ENCODE measurements around the gene WDFY2.
A peak's percentile ranks its signal among the peaks of the same experiment; 100 is the strongest.

The WDFY2 gene

DNA sequence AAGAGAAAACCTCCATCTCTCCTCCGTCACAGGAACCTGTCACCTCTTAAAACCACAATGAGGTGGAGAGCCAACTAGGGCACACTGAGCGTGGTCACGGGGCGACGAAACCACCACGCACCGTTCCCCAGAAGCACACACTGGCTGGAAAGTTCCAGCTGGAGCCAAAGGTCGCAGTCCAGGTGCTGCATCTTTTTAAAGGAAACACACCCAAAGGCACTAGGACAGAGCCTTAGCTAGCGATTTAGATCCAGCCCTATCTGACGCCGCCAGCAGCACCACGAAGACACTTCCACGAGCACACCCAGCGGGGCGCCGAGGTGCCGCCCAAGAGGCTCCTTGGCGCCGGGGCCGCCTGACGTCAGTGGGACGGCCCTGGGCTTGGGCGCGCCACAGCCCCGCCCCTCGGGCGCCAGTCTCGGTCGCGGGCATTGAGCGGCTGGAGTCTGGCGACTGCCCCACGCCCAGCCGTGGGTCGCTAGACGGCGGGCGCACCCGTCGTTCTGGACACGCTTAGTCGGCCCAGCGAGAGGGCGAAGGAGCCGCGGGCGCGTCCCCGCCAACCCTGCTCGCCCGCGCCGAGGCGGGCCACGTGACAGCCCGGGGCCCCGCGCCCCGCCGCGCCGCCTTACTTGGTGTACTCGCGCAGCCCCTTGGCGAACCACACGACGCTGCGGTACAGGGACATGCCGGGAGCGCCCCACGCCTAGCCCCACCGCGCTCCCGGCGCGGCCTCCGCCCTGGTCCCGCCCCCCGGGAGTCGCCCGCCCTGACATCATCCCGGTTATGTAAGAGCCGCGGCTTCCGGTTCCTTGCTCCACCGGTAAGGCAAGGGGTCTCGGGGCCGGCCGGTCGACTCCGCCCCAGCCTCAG, 219.4 kb downstream of the WDFY2 start, which contains the start of gene DHRS12:
Gene DHRS12 (minus strand): TSS at position 742 of the 873 bp plus-strand sequence. CDS start 4,504 bp downstream, outside the sequence.
- POLR2A ChIA-PET: interaction anchor here (0.8 kb wide), 1 partner anchor 17 kb away, joined by 3 read pairs; no protein-coding TSS in a partner anchor
- peak; percentile 85 for DNase-seq (ENCODE audit: extremely low spot score)
- CTCF ChIA-PET: interaction anchor here (0.5 kb wide), 1 partner anchor 1094 kb away, joined by 3 read pairs; no protein-coding TSS in a partner anchor
- no peak for TF ChIP-seq SUZ12 (IDR thresholded peaks at IDR 0.05)
- peak; percentile 54; the same call in 1 of the 2 replicates for TF ChIP-seq LEF1 (IDR thresholded peaks at IDR 0.05; ENCODE audit: borderline replicate concordance)
- no peak for TF ChIP-seq SP1 (IDR thresholded peaks at IDR 0.05)
- no peak for TF ChIP-seq BHLHE40 (IDR thresholded peaks at IDR 0.05; ENCODE audit: borderline replicate concordance)
- no peak for TF ChIP-seq NFRKB (IDR thresholded peaks at IDR 0.05)
- TF ChIP-seq HDGF (IDR thresholded peaks at IDR 0.05; ENCODE audit: borderline replicate concordance): no peak
- TF ChIP-seq ARNT (IDR thresholded peaks at IDR 0.05): 0 out of 2 replicates have a peak, but pooled peaks have one; percentile 61
- TF ChIP-seq L3MBTL2 (conservative IDR thresholded peaks at IDR 0.05): peak; percentile 89
- no peak for TF ChIP-seq ELF4 (IDR thresholded peaks at IDR 0.05)
- no peak for TF ChIP-seq FOXK2 (IDR thresholded peaks at IDR 0.05)
- no peak for TF ChIP-seq FOXA1 (IDR thresholded peaks at IDR 0.05)
- TF ChIP-seq FOXM1 (IDR thresholded peaks at IDR 0.05; ENCODE audit: borderline replicate concordance): no peak
- TF ChIP-seq, protein P1, sequence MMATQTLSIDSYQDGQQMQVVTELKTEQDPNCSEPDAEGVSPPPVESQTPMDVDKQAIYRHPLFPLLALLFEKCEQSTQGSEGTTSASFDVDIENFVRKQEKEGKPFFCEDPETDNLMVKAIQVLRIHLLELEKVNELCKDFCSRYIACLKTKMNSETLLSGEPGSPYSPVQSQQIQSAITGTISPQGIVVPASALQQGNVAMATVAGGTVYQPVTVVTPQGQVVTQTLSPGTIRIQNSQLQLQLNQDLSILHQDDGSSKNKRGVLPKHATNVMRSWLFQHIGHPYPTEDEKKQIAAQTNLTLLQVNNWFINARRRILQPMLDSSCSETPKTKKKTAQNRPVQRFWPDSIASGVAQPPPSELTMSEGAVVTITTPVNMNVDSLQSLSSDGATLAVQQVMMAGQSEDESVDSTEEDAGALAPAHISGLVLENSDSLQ (IDR thresholded peaks at IDR 0.05): no peak
- no peak for TF ChIP-seq ZNF384 (IDR thresholded peaks at IDR 0.05)
- no peak for TF ChIP-seq CTBP1 (IDR thresholded peaks at IDR 0.05; ENCODE audit: borderline replicate concordance)
- TF ChIP-seq TARDBP (IDR thresholded peaks at IDR 0.05): no peak

DNA sequence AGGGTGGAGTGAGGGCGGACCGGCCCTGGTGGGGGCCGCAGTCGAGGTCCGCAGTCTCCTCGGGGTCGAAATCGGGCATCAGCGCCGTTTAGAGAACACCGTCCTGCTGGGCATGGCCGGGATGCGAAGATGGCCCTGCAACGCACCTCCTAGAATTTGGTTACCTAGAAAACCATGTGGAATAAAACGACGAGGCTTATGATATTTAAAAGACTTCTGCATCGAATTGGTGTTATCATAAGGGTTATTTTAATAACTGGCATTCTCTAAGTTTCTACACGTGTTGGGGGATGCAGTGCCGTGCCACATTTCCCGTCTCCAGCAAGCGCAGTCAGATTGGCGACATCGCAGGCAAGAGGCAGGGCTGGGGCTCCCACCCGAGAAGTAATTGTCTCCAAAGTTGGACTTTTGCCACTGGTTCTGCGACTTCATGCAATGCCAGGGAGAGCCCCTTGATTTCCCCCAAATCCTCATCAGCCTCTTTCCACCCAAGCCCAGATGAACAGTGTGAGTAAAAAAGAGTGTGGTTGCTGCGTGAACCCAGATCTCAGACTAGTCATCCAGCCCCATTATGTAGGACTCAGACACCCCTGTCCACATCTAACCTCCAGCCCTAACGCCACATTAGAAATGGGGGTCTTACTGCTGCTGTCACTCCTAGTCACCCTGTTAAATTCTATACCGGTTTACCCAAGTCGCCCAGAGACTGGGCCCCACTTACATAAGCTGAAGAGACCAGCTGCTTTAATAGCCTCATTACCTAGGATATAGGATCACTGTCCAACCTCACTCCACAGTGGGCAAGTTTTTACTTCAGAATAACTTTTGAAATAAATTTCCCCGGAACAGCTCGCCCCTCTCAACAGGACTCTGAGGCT, 220.3 kb downstream of the WDFY2 start:
- DNase-seq (ENCODE audit: extremely low spot score): no peak
- ChIA-PET POLR2A (no interaction called here), CTCF (interaction anchor here (1.4 kb wide), 1 partner anchor 10 kb away, joined by 9 read pairs; no protein-coding TSS in a partner anchor)
- TF ChIP-seq HDGF (IDR thresholded peaks at IDR 0.05; ENCODE audit: borderline replicate concordance) (no peak), FOXK2 (IDR thresholded peaks at IDR 0.05) (no peak), L3MBTL2 (conservative IDR thresholded peaks at IDR 0.05) (peak; percentile 87), FOXA1 (IDR thresholded peaks at IDR 0.05) (no peak)

DNA sequence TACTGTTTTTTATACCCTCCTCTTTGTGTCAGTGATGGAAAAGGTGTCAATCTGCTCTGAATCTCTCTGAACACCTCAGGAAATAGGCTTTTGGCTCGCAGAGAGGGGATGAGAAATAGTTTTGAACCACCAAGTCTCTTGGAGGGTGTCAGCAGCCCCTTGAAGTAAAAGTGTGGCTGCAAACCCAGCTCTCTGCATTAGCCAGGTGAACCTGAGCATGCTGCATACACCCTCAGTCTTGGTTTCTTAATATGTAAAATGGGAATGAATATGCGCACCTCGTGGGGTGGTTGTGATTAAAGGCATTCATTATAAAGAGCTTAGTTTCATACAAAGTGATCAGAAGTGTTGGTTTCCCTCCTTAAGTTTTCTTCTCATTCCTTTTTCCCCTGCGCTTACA, 221.1 kb downstream of the WDFY2 start:
- TF ChIP-seq NFRKB (IDR thresholded peaks at IDR 0.05): no peak
- no peak for TF ChIP-seq ELF4 (IDR thresholded peaks at IDR 0.05)
- no peak for TF ChIP-seq TARDBP (IDR thresholded peaks at IDR 0.05)
- no peak for TF ChIP-seq BHLHE40 (IDR thresholded peaks at IDR 0.05; ENCODE audit: borderline replicate concordance)
- TF ChIP-seq SUZ12 (IDR thresholded peaks at IDR 0.05): no peak
- no peak for TF ChIP-seq ARNT (IDR thresholded peaks at IDR 0.05)
- no peak for TF ChIP-seq FOXM1 (IDR thresholded peaks at IDR 0.05; ENCODE audit: borderline replicate concordance)
- TF ChIP-seq CTBP1 (IDR thresholded peaks at IDR 0.05; ENCODE audit: borderline replicate concordance): no peak
- no peak for TF ChIP-seq FOXK2 (IDR thresholded peaks at IDR 0.05)
- TF ChIP-seq SP1 (IDR thresholded peaks at IDR 0.05): no peak
- TF ChIP-seq, protein P1 (IDR thresholded peaks at IDR 0.05): no peak
- TF ChIP-seq LEF1 (IDR thresholded peaks at IDR 0.05; ENCODE audit: borderline replicate concordance): no peak
- TF ChIP-seq ZNF384 (IDR thresholded peaks at IDR 0.05): no peak
- CTCF ChIA-PET: interaction anchor here (1.4 kb wide), 1 partner anchor 10 kb away, joined by 9 read pairs; no protein-coding TSS in a partner anchor

DNA sequence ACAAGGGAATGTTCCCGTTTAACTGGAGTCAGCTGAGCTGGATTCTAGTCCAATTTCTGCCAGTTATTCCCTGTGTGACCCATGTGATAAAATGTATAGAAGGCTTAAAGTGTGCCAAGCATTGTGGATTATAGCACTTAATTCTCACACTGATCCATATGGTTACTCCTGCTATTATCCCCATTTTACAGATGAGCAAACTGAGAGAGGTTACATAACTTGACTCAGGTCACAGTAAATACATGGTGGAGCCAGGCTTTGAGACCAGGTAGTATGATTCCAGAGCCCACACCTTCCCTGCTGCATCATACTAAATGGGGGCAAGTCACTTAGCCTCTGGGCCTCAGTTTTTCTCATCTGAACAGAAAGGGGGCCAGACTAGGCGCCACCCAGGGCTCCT, 221.7 kb downstream of the WDFY2 start:
- DNase-seq (ENCODE audit: extremely low spot score): no peak
- TF ChIP-seq BHLHE40 (IDR thresholded peaks at IDR 0.05; ENCODE audit: borderline replicate concordance) (no peak), SUZ12 (IDR thresholded peaks at IDR 0.05) (no peak), HDGF (IDR thresholded peaks at IDR 0.05; ENCODE audit: borderline replicate concordance) (no peak), NFRKB (IDR thresholded peaks at IDR 0.05) (no peak), L3MBTL2 (conservative IDR thresholded peaks at IDR 0.05) (no peak), ELF4 (IDR thresholded peaks at IDR 0.05) (no peak), SP1 (IDR thresholded peaks at IDR 0.05) (no peak), ZNF384 (IDR thresholded peaks at IDR 0.05) (no peak), CTBP1 (IDR thresholded peaks at IDR 0.05; ENCODE audit: borderline replicate concordance) (no peak), LEF1 (IDR thresholded peaks at IDR 0.05; ENCODE audit: borderline replicate concordance) (no peak), FOXM1 (IDR thresholded peaks at IDR 0.05; ENCODE audit: borderline replicate concordance) (no peak), FOXA1 (IDR thresholded peaks at IDR 0.05) (no peak), ARNT (IDR thresholded peaks at IDR 0.05) (no peak), FOXK2 (IDR thresholded peaks at IDR 0.05) (no peak), TARDBP (IDR thresholded peaks at IDR 0.05) (no peak)
- TF ChIP-seq, protein P1 (IDR thresholded peaks at IDR 0.05): no peak
- ChIA-PET CTCF (interaction anchor here (1.4 kb wide), 1 partner anchor 9 kb away, joined by 9 read pairs; no protein-coding TSS in a partner anchor), POLR2A (no interaction called here)

More for the DNA sequence above, 221.1 kb downstream of the WDFY2 start:
- DNase-seq (ENCODE audit: extremely low spot score): no peak
- POLR2A ChIA-PET: no interaction called here

DNA sequence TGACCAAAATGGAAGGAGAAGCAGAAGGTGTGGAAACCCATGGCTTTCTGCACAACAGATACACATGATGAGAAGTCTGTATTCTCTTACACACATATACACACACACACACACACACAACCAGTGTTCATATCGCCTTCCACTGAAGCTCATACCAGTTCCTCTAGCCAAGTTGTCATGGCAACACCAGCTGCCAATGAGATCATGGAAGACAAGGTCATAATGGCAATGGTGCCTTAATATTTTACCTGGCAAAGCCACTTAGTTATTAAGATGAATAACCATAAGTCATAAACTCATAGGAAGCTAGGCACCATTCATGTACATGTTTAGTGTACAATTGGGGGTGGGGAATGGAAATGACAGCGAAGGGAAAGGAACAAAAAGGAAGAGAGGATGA, 222.3 kb downstream of the WDFY2 start:
- ChIA-PET POLR2A (no interaction called here), CTCF (no interaction called here)
- TF ChIP-seq SUZ12 (IDR thresholded peaks at IDR 0.05) (no peak), NFRKB (IDR thresholded peaks at IDR 0.05) (no peak), L3MBTL2 (conservative IDR thresholded peaks at IDR 0.05) (no peak), LEF1 (IDR thresholded peaks at IDR 0.05; ENCODE audit: borderline replicate concordance) (no peak), BHLHE40 (IDR thresholded peaks at IDR 0.05; ENCODE audit: borderline replicate concordance) (no peak), CTBP1 (IDR thresholded peaks at IDR 0.05; ENCODE audit: borderline replicate concordance) (no peak), FOXA1 (IDR thresholded peaks at IDR 0.05) (no peak), SP1 (IDR thresholded peaks at IDR 0.05) (no peak)
- DNase-seq (ENCODE audit: extremely low spot score): no peak
